ENCODE data around the gene GLT1D1.

- TF ChIP-seq POLR2A (IDR thresholded peaks at IDR 0.05; ENCODE audit: low read length), result no peak
- TF ChIP-seq GATA1 (IDR thresholded peaks at IDR 0.05; ENCODE audit: low read depth, low read length), result no peak
Observed at GRCh38 chr12:129016159-129016558, 162.9 kb downstream of the GLT1D1 start.

All from erythroblast (primary cell).